Endothelial cell of umbilical vein (primary cell): ENCODE data around the gene A1CF. TPM values are rescaled to one million over a fixed set of nuclear protein-coding genes. Genes with fewer than 3 reads are reported as not detected.

Experiments
- BruUV-seq: library from RNA; stranded (reverse); fragments of 400-500 nt; replicated peaks from 2 replicates; lab custom pipeline; 2021; lab: Mats Ljungman, UMichigan
- CTCF ChIA-PET: fragments of 300-600, 350-600 bp; sonication (Branson Sonifier 250); formaldehyde crosslinking; loops from one replicate; lab custom pipeline; 2021; ENCODE audit warnings: antibody characterized with exemption, inconsistent platforms; lab: Charles Lee
- POLR2A ChIA-PET: fragments of 300-600, 350-600 bp; sonication (Branson Sonifier 250); formaldehyde crosslinking; loops from one replicate; lab custom pipeline; 2021; ENCODE audit warnings: antibody characterized with exemption, inconsistent platforms; lab: Charles Lee
- DNase-seq: peaks from one replicate; pipeline ENCODE4 v3.0.0-alpha.2; 2011; ENCODE audit warnings: low read depth, low spot score
- FAIRE-seq: peaks from 2 replicates; lab custom pipeline; 2011; peaks lifted over from hg19 to GRCh38; lab: Jason Lieb, UNC
- H2AFZ ChIP-seq: 2 replicates; pipeline ENCODE4 v1.6.0; 2012; ENCODE audit warnings: low read depth, low read length, control low read depth, inconsistent platforms
- H3K27ac ChIP-seq: 2 replicates; pipeline ENCODE4 v1.5.1; 2011; ENCODE audit warnings: low read depth, mild to moderate bottlenecking, control low read depth, low read length, moderate library complexity; ENCODE audit not compliant: insufficient read depth
- H3K27me3 ChIP-seq, 2 experiments: 2 replicates each; pipeline versions ENCODE4 v1.6.0 to v1.6.1; 2011; ENCODE audit warnings: low read length in 2 of 2, mixed read lengths in 1 of 2; ENCODE audit not compliant: control insufficient read depth in 2 of 2, insufficient read depth in 2 of 2
- H3K36me3 ChIP-seq, 2 experiments: 2 replicates in 1 of 2; 3 replicates in 1 of 2; pipeline ENCODE4 v1.5.1; 2011; ENCODE audit warnings: low read length in 2 of 2, mild to moderate bottlenecking in 1 of 2, moderate library complexity in 1 of 2; ENCODE audit not compliant: control insufficient read depth in 2 of 2, insufficient read depth in 2 of 2; ENCODE audit errors: extremely low read depth in 1 of 2
- H3K4me1 ChIP-seq: 3 replicates; pipeline ENCODE4 v1.5.1; 2011; ENCODE audit warnings: mild to moderate bottlenecking, low read length; ENCODE audit not compliant: control insufficient read depth, insufficient read depth; ENCODE audit errors: extremely low read depth
- H3K4me2 ChIP-seq: 2 replicates; pipeline ENCODE4 v1.6.1; 2011; ENCODE audit warnings: low read length, control low read depth, mixed read lengths; ENCODE audit not compliant: insufficient read depth
- H3K4me3 ChIP-seq, 3 experiments: fragments of 200-600 bp in 1 of 3; sonication (generic), shearing (Covaris generic) in 1 of 3; replicated peaks in 1 of 3; 2 replicates each; pipeline ENCODE4 v1.5.1; 2011 to 2016; ENCODE audit warnings: control low read depth in 3 of 3, low read length in 3 of 3, mild to moderate bottlenecking in 2 of 3, inconsistent platforms in 1 of 3, low read depth in 1 of 3, moderate library complexity in 1 of 3; ENCODE audit not compliant: insufficient read depth in 1 of 3
- H3K79me2 ChIP-seq: 2 replicates; pipeline ENCODE4 v1.6.0; 2012; ENCODE audit warnings: low read length, inconsistent platforms; ENCODE audit not compliant: control insufficient read depth, insufficient read depth
- H3K9ac ChIP-seq: replicated peaks from 2 replicates; pipeline ENCODE3; 2011; ENCODE audit warnings: low read length, control low read depth; ENCODE audit not compliant: insufficient read depth; ENCODE audit errors: extremely low read depth
- H3K9me1 ChIP-seq: replicated peaks from 3 replicates; pipeline ENCODE4 v1.6.0; 2011; ENCODE audit warnings: mild to moderate bottlenecking, low read length; ENCODE audit not compliant: control insufficient read depth, insufficient read depth; ENCODE audit errors: extremely low read depth
- H3K9me3 ChIP-seq: replicated peaks from 2 replicates; pipeline ENCODE4 v1.5.1; 2012; ENCODE audit warnings: low read length, inconsistent platforms; ENCODE audit not compliant: control insufficient read depth, insufficient read depth
- H4K20me1 ChIP-seq: replicated peaks from 2 replicates; pipeline ENCODE3; 2011; ENCODE audit warnings: mild to moderate bottlenecking, low read length; ENCODE audit not compliant: control insufficient read depth, insufficient read depth; ENCODE audit errors: extremely low read depth
- EZH2 ChIP-seq: IDR thresholded peaks from 2 replicates; pipeline ENCODE4 v1.6.1; 2012; ENCODE audit warnings: borderline replicate concordance, low read depth, mild to moderate bottlenecking, moderate library complexity, low read length, inconsistent platforms; ENCODE audit not compliant: severe bottlenecking
- FOS ChIP-seq: IDR thresholded peaks from 2 replicates; pipeline ENCODE4 v1.6.1; 2011; ENCODE audit warnings: mild to moderate bottlenecking, low read length, moderate library complexity, borderline replicate concordance; ENCODE audit not compliant: insufficient read depth
- GATA2 ChIP-seq: IDR thresholded peaks from 2 replicates; pipeline ENCODE4 v1.7.0; 2011; ENCODE audit warnings: low read depth, mild to moderate bottlenecking, moderate library complexity, mixed read lengths, low read length; ENCODE audit not compliant: insufficient read length, insufficient read depth
- JUN ChIP-seq: IDR thresholded peaks from 2 replicates; pipeline ENCODE4 v1.6.1; 2011; ENCODE audit warnings: borderline replicate concordance, low read depth; ENCODE audit not compliant: insufficient read length, insufficient read depth
- MYC ChIP-seq: IDR thresholded peaks from one replicate; pipeline ENCODE4 v1.6.1; 2011; ENCODE audit warnings: mild to moderate bottlenecking, low read depth, low read length
- POLR2A ChIP-seq: IDR thresholded peaks from 2 replicates; pipeline ENCODE4 v1.6.1; 2012; ENCODE audit warnings: low read depth, mild to moderate bottlenecking, control low read depth, low read length
- POLR2AphosphoS5 ChIP-seq: IDR thresholded peaks from 2 replicates; pipeline ENCODE4 v1.6.1; 2012; ENCODE audit warnings: low read depth, mild to moderate bottlenecking, control low read depth, low read length, moderate library complexity; ENCODE audit not compliant: insufficient read depth
- dilution Hi-C: fragments of 300-500 bp; cut with MboI; formaldehyde crosslinking; loops from one replicate; pipeline ENCODE4 v1.15.0; 2019; ENCODE audit warnings: low sequenced_read_pairs; ENCODE audit not compliant: extremely low pct_ligation_motif_present
- intact Hi-C: fragments of 100-400 bp; cut with micrococcal nuclease; formaldehyde crosslinking; loops from one replicate; pipeline ENCODE4 v1.10.0; 2022
- polyA plus RNA-seq, 4 experiments: library from polyadenylated mRNA; depleted of rRNA in 3 of 4; stranded (reverse) in 3 of 4; unstranded in 1 of 4; fragments of >200 nt; gene quantifications; 2 replicates each; pipeline versions ENCODE4 v1.2.1 to v1.2.3, GENCODE V29; 2011 to 2012; ENCODE audit warnings: missing spikeins in 1 of 4
- total RNA-seq: library from RNA; stranded (reverse); gene quantifications from 2 replicates; pipeline ENCODE4 v1.2.3, GENCODE V29; 2021
- TF ChIP-seq, protein P1 (sequence below), 2 donors: IDR thresholded peaks; 1 replicate in 1 of 2; 2 replicates in 1 of 2; pipeline ENCODE4 v1.5.1; 2011; ENCODE audit warnings: low read length in 2 of 2, mild to moderate bottlenecking in 2 of 2, moderate library complexity in 2 of 2, control low read depth in 1 of 2, inconsistent platforms in 1 of 2, low read depth in 1 of 2; ENCODE audit not compliant: insufficient read depth in 1 of 2; ENCODE audit errors: extremely low read depth in 1 of 2
- TF ChIP-seq, protein P2 (sequence below): IDR thresholded peaks from 2 replicates; pipeline ENCODE4 v1.6.1; 2011; ENCODE audit not compliant: insufficient read depth, insufficient read length

Gene A1CF
- total and polyA plus RNA-seq, 2 donors (not counting 3 experiments of a cell fraction or from before 2014, with no cell fraction given): not detected

GRCh38 chr10:50832171-50832751 is 53.2 kb downstream of the A1CF start:
- Histone ChIP-seq H3K9me3 (no peaks in the 10 kb centered on the region), H3K79me2 (no peaks in the 10 kb centered on the region), H3K27ac (no peak overlapping the region), H3K9me1 (no peaks in the 10 kb centered on the region), H3K9ac (no peak overlapping the region), H4K20me1 (no peaks in the 10 kb centered on the region), H3K4me3 (no peak overlapping the region), H3K4me1 (no peaks in the 10 kb centered on the region), H3K36me3 (no peaks in the 10 kb centered on the region), H3K27me3 (peaks cover 0 to 19% of the 10 kb centered on the region in 2 experiments), H2AFZ (no peak overlapping the region), H3K4me2 (no peak overlapping the region)
- dilution Hi-C loops: no loop called here
- intact Hi-C loops: no loop called here
- DNase-seq (no peak), FAIRE-seq (no peak)
- BruUV-seq: no TSS peak
- TF ChIP-seq, protein P1, sequence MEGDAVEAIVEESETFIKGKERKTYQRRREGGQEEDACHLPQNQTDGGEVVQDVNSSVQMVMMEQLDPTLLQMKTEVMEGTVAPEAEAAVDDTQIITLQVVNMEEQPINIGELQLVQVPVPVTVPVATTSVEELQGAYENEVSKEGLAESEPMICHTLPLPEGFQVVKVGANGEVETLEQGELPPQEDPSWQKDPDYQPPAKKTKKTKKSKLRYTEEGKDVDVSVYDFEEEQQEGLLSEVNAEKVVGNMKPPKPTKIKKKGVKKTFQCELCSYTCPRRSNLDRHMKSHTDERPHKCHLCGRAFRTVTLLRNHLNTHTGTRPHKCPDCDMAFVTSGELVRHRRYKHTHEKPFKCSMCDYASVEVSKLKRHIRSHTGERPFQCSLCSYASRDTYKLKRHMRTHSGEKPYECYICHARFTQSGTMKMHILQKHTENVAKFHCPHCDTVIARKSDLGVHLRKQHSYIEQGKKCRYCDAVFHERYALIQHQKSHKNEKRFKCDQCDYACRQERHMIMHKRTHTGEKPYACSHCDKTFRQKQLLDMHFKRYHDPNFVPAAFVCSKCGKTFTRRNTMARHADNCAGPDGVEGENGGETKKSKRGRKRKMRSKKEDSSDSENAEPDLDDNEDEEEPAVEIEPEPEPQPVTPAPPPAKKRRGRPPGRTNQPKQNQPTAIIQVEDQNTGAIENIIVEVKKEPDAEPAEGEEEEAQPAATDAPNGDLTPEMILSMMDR (IDR thresholded peaks at IDR 0.05; ENCODE audit: extremely low read depth in 1 of 2, insufficient read depth in 1 of 2, low read depth in 1 of 2, low read length in 2 of 2): no peak
- TF ChIP-seq EZH2: no peak
- no peak for TF ChIP-seq POLR2A
- TF ChIP-seq, protein P2, sequence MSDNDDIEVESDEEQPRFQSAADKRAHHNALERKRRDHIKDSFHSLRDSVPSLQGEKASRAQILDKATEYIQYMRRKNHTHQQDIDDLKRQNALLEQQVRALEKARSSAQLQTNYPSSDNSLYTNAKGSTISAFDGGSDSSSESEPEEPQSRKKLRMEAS: no peak
- TF ChIP-seq MYC: no peak
- TF ChIP-seq POLR2AphosphoS5: no peak
- TF ChIP-seq FOS: no peak
- no peak for TF ChIP-seq JUN
- no peak for TF ChIP-seq GATA2
- POLR2A ChIA-PET: no interaction called here
- CTCF ChIA-PET: interaction anchor here (1.6 kb wide), 1 partner anchor 14 kb away, joined by 5 read pairs; no protein-coding TSS in a partner anchor
